Keratinocyte (primary cell): ENCODE data around the gene TRABD2B. TPM values are rescaled to one million over a fixed set of nuclear protein-coding genes. Genes with fewer than 3 reads are reported as not detected.

Experiments used
- DNase-seq: peaks from one replicate; pipeline ENCODE4 v3.0.0-alpha.2; 2011; ENCODE audit warnings: low read depth, missing footprints, low spot score
- FAIRE-seq: peaks from 2 replicates; lab custom pipeline; 2011; peaks lifted over from hg19 to GRCh38; lab: Jason Lieb, UNC
- H2AFZ ChIP-seq: 2 replicates; pipeline ENCODE4 v1.6.0; 2012; ENCODE audit warnings: low read length, control low read depth, inconsistent platforms; ENCODE audit not compliant: control insufficient read depth
- H3K27ac ChIP-seq: 2 replicates; pipeline ENCODE4 v1.5.1; 2011; ENCODE audit warnings: low read length; ENCODE audit not compliant: control insufficient read depth, insufficient read depth
- H3K27me3 ChIP-seq: 3 replicates; pipeline ENCODE4 v1.6.0; 2011; ENCODE audit warnings: low read length; ENCODE audit not compliant: control insufficient read depth, insufficient read depth; ENCODE audit errors: extremely low read depth
- H3K36me3 ChIP-seq, 2 experiments: 2 replicates in 1 of 2; 3 replicates in 1 of 2; pipeline ENCODE4 v1.5.1; 2011; ENCODE audit warnings: low read length in 2 of 2, mild to moderate bottlenecking in 1 of 2; ENCODE audit not compliant: control insufficient read depth in 2 of 2, insufficient read depth in 2 of 2; ENCODE audit errors: extremely low read depth in 1 of 2
- H3K4me1 ChIP-seq: 3 replicates; pipeline ENCODE4 v1.5.1; 2011; ENCODE audit warnings: low read length; ENCODE audit not compliant: control insufficient read depth, insufficient read depth; ENCODE audit errors: extremely low read depth
- H3K4me2 ChIP-seq: 3 replicates; pipeline ENCODE4 v1.6.0; 2011; ENCODE audit warnings: low read depth, low read length; ENCODE audit not compliant: control insufficient read depth, insufficient read depth; ENCODE audit errors: extremely low read depth
- H3K4me3 ChIP-seq, 3 experiments: fragments of 200-600 bp in 1 of 3; sonication (generic) in 1 of 3; 2 replicates in 2 of 3; 3 replicates in 1 of 3; pipeline ENCODE4 v1.5.1; 2011 to 2016; ENCODE audit warnings: low read length in 3 of 3, mild to moderate bottlenecking in 3 of 3, control low read depth in 2 of 3, inconsistent platforms in 1 of 3, low read depth in 1 of 3, mixed read lengths in 1 of 3, mixed run types in 1 of 3, moderate library complexity in 1 of 3; ENCODE audit not compliant: control insufficient read depth in 2 of 3, insufficient read depth in 2 of 3; ENCODE audit errors: extremely low read depth in 1 of 3
- H3K79me2 ChIP-seq: 2 replicates; pipeline ENCODE4 v1.6.0; 2012; ENCODE audit warnings: low read length; ENCODE audit not compliant: control insufficient read depth, insufficient read depth
- H3K9ac ChIP-seq: 3 replicates; pipeline ENCODE4 v1.6.0; 2011; ENCODE audit warnings: low read length; ENCODE audit not compliant: control insufficient read depth, insufficient read depth; ENCODE audit errors: extremely low read depth
- H3K9me1 ChIP-seq: 3 replicates; pipeline ENCODE4 v1.6.0; 2011; ENCODE audit warnings: low read length; ENCODE audit not compliant: control insufficient read depth, insufficient read depth; ENCODE audit errors: extremely low read depth
- H3K9me3 ChIP-seq: 2 replicates; pipeline ENCODE4 v1.5.1; 2012; ENCODE audit warnings: low read depth, low read length; ENCODE audit not compliant: control insufficient read depth
- H4K20me1 ChIP-seq: 3 replicates; pipeline ENCODE4 v1.6.0; 2011; ENCODE audit warnings: low read length; ENCODE audit not compliant: control insufficient read depth, insufficient read depth; ENCODE audit errors: extremely low read depth
- EZH2 ChIP-seq: IDR thresholded peaks from one replicate; pipeline ENCODE4 v1.6.1; 2012; ENCODE audit warnings: inconsistent platforms, mild to moderate bottlenecking, low read length, moderate library complexity
- dilution Hi-C: fragments of 300-500 bp; cut with MboI; formaldehyde crosslinking; loops from one replicate; pipeline ENCODE4 v1.7.0; 2020; ENCODE audit warnings: low sequenced_read_pairs; ENCODE audit not compliant: extremely low pct_ligation_motif_present
- polyA plus RNA-seq, 5 experiments: library from polyadenylated mRNA; depleted of rRNA in 3 of 5; stranded (reverse) in 3 of 5; stranded (forward) in 1 of 5; unstranded in 1 of 5; fragments of >200 nt; gene quantifications; 1 replicate in 1 of 5; 2 replicates in 3 of 5; 3 replicates in 1 of 5; pipeline versions ENCODE4 v1.2.1 to v1.2.3, GENCODE V29; 2011 to 2012; ENCODE audit warnings: missing spikeins in 2 of 5, low read depth in 1 of 5, low replicate concordance in 1 of 5
- TF ChIP-seq, protein P1 (sequence below), 3 experiments: IDR thresholded peaks in 1 of 3; conservative IDR thresholded peaks in 1 of 3; optimal IDR thresholded peaks in 1 of 3; 2 replicates in 2 of 3; 3 replicates in 1 of 3; pipeline versions ENCODE3 to v1.5.1; 2011; ENCODE audit warnings: low read length in 3 of 3, mild to moderate bottlenecking in 3 of 3, moderate library complexity in 2 of 3, control low read depth in 1 of 3, inconsistent platforms in 1 of 3; ENCODE audit not compliant: insufficient read depth in 2 of 3; ENCODE audit errors: extremely low read depth in 1 of 3

TRABD2B gene
- polyA plus RNA-seq, 1 donor (not counting 4 experiments of a cell fraction or from before 2014, with no cell fraction given), result 0.13 TPM

DNA sequence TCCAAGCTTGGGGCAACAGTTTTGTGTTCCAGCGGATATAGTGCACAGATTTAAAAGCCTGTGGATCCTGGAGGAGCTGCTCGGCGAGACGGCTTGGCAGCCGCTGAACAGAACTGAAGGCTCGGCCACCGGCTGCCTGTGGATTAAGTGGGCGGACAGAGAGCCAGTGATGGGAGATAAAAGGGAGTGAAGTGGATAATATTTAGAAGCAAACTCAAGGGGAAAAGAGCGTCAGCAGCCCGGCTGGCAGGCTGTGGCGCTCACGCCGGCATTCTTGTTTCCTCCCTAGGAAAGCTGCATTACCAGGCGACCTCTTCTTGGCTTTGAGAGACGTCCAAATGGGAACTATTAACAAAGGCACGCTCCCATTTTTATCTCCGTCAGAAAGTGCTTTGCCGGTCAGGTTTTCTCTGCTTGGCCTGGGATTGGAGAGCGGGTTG is 10.4 kb downstream of the TRABD2B start:
- dilution Hi-C loops, result no loop called here
- DNase-seq (no peak), FAIRE-seq (no peak)
- Histone ChIP-seq H3K27ac (no peak overlapping the region), H3K9ac (no peak overlapping the region), H3K9me1 (no peaks in the 10 kb centered on the region), H3K27me3 (peaks cover 9% of the 10 kb centered on the region), H3K4me2 (no peak overlapping the region), H3K79me2 (no peaks in the 10 kb centered on the region), H2AFZ (no peak overlapping the region), H4K20me1 (no peaks in the 10 kb centered on the region), H3K4me1 (peaks cover 12% of the 10 kb centered on the region), H3K36me3 (no peaks in the 10 kb centered on the region), H3K4me3 (no peak overlapping the region), H3K9me3 (no peaks in the 10 kb centered on the region)
- TF ChIP-seq, protein P1, sequence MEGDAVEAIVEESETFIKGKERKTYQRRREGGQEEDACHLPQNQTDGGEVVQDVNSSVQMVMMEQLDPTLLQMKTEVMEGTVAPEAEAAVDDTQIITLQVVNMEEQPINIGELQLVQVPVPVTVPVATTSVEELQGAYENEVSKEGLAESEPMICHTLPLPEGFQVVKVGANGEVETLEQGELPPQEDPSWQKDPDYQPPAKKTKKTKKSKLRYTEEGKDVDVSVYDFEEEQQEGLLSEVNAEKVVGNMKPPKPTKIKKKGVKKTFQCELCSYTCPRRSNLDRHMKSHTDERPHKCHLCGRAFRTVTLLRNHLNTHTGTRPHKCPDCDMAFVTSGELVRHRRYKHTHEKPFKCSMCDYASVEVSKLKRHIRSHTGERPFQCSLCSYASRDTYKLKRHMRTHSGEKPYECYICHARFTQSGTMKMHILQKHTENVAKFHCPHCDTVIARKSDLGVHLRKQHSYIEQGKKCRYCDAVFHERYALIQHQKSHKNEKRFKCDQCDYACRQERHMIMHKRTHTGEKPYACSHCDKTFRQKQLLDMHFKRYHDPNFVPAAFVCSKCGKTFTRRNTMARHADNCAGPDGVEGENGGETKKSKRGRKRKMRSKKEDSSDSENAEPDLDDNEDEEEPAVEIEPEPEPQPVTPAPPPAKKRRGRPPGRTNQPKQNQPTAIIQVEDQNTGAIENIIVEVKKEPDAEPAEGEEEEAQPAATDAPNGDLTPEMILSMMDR (optimal IDR thresholded peaks at IDR 0.05 in 1 of 3, IDR thresholded peaks at IDR 0.05 in 1 of 3, conservative IDR thresholded peaks at IDR 0.05 in 1 of 3; ENCODE audit: extremely low read depth in 1 of 3, insufficient read depth in 2 of 3, low read length in 3 of 3), result no peak
- no peak for TF ChIP-seq EZH2

DNA sequence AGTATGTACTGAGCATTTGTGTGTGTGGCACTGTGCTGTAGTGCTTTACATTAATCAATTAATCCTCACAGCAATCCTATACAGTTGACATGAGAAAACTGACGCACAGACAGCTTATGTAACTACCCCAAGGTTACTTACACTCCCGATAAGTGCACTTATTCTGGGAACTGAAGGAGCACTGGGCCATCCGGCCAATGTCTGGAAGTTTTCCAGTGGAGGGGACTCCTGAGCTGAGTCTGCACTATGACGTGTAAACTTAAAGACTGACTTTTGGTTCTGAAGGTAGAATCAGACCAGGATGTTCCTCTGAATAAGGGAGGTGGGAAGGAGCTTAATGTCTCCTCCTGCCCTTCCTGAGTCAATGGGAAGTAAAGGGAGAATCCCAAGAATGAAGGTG is 12.2 kb downstream of the TRABD2B start:
- TF ChIP-seq, protein P1 (optimal IDR thresholded peaks at IDR 0.05 in 1 of 3, IDR thresholded peaks at IDR 0.05 in 1 of 3, conservative IDR thresholded peaks at IDR 0.05 in 1 of 3; ENCODE audit: extremely low read depth in 1 of 3, insufficient read depth in 2 of 3, low read length in 3 of 3), result no peak
- TF ChIP-seq EZH2, result no peak
- Histone ChIP-seq H3K4me1 (no peaks in the 10 kb centered on the region), H2AFZ (no peak overlapping the region), H3K4me3 (no peak overlapping the region), H3K9me3 (no peaks in the 10 kb centered on the region), H3K27me3 (peaks cover 9% of the 10 kb centered on the region), H3K36me3 (no peaks in the 10 kb centered on the region), H3K4me2 (no peak overlapping the region), H3K9me1 (no peaks in the 10 kb centered on the region), H3K27ac (no peak overlapping the region), H3K9ac (no peak overlapping the region), H3K79me2 (no peaks in the 10 kb centered on the region), H4K20me1 (no peaks in the 10 kb centered on the region)
- DNase-seq (no peak), FAIRE-seq (no peak)
- dilution Hi-C loops, result no loop called here
